Psoas muscle (tissue), 7 donors: ENCODE data around the gene HPS4. TPM values are rescaled to one million over a fixed set of nuclear protein-coding genes. Genes with fewer than 3 reads are reported as not detected.

ENCODE experiments used
- polyA plus RNA-seq, 3 donors: library from polyadenylated mRNA; stranded (reverse); fragments of 200-250 nt; gene quantifications; one replicate each; pipeline ENCODE4 v1.2.3, GENCODE V29; 2013
- total RNA-seq, 4 donors: library from RNA; stranded (reverse); fragmentation: NEBNext Ultra II Directional in 2 of 4; extraction: Animal tissue kit (Norgen Biotek cat#: 25700) in 2 of 4; gene quantifications; one replicate each; pipeline versions ENCODE4 v1.2.1 to v1.2.4, GENCODE V29; 2021 to 2023
- donor health status: healthy with polysubstance abuse.
- donor health status: DM: no; HTN: no; CAD: no; lungs with moderate emphysema.
- donor health status: Bipolar disorder and iron deficiency.
- donor health status: healthy.
- donor health status: DM: no; HTN: no; CAD: no.
- donor health status: DM: no; HTN: no; CAD: no.
- donor health status: DM: yes; HTN: yes; CAD: no.

The HPS4 gene
- total and polyA plus RNA-seq, 7 donors, result 5.8 to 13.9 (median 10.1) TPM

Other genes with a start within 250 kb of the HPS4 start
- under 1 TPM in 3 of 4 donors, not detected in 1; 0.08 to 0.24 (median 0.20) TPM for gene ASPHD2, start 54.5 kb downstream of the HPS4 start, total RNA-seq
- gene ASPHD2, start 54.5 kb downstream of the HPS4 start, polyA plus RNA-seq, result under 1 TPM; 0.04 to 0.38 (median 0.07) TPM
- 10 to 100 TPM; 25.4 to 36.6 (median 28.9) TPM for gene SRRD, start 94 bp upstream of the HPS4 start, total RNA-seq
- gene SRRD, start 94 bp upstream of the HPS4 start, polyA plus RNA-seq, result 10 to 100 TPM; 36.1 to 51.2 (median 38.3) TPM
- 10 to 100 TPM; 29.1 to 48.6 (median 33.5) TPM for gene TFIP11, start 28.7 kb upstream of the HPS4 start, total RNA-seq
- 10 to 100 TPM; 28.8 to 56.1 (median 37.8) TPM for gene TFIP11, start 28.7 kb upstream of the HPS4 start, polyA plus RNA-seq
- gene TPST2, start 106.3 kb upstream of the HPS4 start, total RNA-seq, result 10 to 100 TPM; 22.1 to 41.3 (median 28.5) TPM
- gene TPST2, start 106.3 kb upstream of the HPS4 start, polyA plus RNA-seq, result 10 to 100 TPM; 30.5 to 76.4 (median 46.9) TPM
- gene CRYBB1, start 134.2 kb upstream of the HPS4 start, total RNA-seq, result under 1 TPM in 3 of 4 donors, not detected in 1; 0.22 to 0.25 (median 0.25) TPM
- under 1 TPM in 2 of 3 donors, not detected in 1; 0.14 to 0.21 TPM for gene CRYBB1, start 134.2 kb upstream of the HPS4 start, polyA plus RNA-seq
- gene CRYBA4, start 138.2 kb upstream of the HPS4 start, total RNA-seq, result not detected
- not detected for gene CRYBA4, start 138.2 kb upstream of the HPS4 start, polyA plus RNA-seq
- under 1 TPM; 0.30 to 0.59 (median 0.36) TPM for gene MIAT, start 173.8 kb upstream of the HPS4 start, total RNA-seq
- gene MIAT, start 173.8 kb upstream of the HPS4 start, polyA plus RNA-seq, result under 1 TPM; 0.04 to 0.13 (median 0.09) TPM